NCI-H1417 treated with DMSO at 0.1 percent for 48 hours (cell line): ENCODE measurements around the gene BRD9.
"Not testable (repeated sequence)": the region's sequence is repeated elsewhere in the genome, so short reads cannot be mapped to it uniquely, and the experiment has no call there.

Experiments
- DNase-seq: peaks from one replicate; lab custom pipeline; 2025; lab: John Stamatoyannopoulos, UW

Gene BRD9

DNA sequence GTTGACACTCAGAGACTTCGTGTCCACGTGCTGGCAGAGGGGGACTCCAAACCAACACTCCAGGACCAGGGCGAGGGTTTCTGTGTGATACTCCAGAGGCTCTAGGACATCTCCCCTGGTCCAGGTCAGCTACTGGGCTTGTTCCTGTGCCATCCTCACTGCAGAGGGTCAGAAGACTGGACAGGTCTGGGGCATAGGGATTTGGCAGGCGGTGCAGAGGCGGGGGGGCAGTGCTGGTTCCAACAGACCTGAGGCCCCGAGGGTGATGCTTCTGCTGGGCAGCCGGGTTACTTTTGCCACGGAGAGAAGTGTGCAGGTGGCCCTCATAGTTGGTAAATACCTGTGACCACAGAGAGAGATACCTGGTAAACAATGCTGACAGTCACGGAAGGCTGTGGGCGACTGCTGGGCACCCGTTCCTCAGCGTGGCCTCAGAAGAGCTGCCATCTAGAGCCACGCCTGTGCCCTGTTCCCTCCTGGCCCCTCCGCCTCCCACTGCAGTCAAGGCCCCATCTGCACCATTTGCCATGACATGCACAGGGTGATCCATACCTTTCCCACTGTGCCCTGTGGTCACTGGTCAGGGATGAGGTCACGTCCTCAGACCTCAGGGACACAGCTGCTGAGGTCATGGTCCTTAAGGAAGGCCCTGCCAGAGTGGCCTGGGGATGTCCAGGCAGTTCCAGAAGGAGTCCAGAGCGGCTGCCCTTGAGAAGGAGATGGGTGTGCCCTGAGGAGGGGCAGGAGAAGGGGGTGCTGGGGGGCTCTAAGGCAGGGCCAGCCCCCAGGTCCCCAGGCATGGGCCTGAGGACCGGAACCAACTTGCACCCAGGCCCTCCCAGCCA lies 30.1 kb upstream of the BRD9 start:
- no peak for DNase-seq

DNA sequence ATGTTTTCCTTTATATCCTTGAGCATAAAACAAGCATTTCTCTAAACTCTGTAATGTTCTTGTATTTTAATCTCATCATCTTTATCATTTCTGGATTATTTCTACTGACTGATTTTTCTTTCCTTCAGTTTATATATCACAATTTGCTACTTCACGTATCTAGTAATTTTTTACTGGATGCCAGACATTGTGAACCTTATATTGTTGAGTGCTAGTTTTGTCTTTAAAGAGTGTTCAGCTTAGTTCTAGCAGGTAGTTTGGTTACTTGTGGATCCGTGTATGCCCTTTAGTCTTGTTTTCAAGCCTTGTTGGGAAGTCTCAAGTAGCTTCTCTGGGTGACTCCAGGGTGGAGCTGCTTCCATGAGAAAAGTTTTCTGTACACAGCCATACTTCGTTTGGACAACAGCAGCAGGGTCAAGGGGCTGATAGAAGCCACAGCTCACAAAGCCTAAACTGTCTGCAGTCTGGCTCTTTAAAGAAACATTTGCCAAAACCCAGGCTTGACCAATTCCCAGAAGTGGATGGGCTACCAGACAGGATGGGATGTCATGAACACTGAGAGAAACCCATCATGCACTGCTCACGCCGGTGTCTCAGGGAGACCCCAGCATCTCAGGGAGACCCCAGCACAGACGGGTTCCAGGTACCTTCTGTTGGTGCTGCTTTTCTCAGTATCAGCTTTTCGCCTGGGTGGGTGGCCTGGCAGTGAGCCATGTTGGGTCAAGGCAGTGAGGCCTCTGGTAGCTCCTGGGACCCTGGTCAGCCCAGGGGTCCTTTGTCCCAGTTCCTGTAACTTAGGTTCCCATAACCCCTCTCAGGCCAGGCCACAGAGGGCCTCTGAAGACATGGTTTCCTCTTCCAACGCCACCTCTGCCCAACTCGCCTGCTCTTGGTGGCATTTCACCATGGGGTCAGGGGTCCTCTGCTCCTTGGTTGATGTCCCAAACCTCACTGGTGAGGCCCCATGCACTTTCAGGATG lies 29.1 kb upstream of the BRD9 start:
- no peak for DNase-seq

DNA sequence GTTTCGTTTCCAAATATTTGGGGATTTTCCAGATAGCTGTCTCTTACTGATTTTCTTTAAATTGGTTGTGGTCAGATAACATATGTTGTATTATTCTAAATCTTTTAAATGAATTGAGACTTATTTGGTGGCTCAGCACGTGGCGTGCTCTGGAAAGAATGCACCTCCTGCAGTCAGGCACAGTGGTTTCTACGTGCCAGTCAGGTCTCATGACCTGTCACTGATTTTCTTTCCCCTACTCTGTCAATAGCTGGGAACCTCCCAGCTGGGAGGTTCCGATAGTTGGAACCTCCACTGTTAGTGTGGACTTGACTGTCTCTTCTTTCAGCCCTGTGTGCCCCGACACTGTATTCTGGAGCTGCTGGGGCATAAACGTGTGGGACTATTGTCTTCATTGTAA lies 27.7 kb upstream of the BRD9 start:
- DNase-seq: no peak

DNA sequence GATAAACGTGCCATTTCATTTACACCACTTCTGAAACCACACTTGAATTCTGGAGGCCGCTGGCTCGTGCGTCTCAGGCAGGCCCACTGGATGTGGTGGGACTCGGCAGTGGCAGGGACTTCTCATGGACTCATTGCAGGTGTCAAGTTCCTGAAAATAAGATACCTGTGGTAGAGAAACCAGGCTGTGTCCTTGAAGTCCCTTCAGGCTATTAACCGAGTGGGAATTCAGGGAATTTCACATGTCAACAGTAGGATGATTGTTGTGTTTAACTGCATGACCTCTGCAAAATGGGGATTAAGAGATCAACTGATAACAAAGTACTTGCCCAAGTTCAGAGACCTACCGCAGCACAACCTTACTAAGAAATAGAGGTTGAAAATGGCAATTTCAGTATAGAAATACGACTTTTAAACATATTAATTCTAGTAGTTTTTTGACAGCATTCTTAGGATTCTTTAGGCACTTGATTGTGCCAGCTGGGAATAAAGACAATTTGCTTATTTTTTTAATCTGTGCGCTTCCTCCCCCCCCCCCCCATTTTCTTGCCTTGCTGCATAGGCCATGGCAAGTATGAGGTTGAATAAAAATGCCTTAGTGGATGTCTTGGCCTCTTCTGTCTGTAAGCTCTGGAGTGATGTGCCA lies 26.9 kb upstream of the BRD9 start:
- no peak for DNase-seq

DNA sequence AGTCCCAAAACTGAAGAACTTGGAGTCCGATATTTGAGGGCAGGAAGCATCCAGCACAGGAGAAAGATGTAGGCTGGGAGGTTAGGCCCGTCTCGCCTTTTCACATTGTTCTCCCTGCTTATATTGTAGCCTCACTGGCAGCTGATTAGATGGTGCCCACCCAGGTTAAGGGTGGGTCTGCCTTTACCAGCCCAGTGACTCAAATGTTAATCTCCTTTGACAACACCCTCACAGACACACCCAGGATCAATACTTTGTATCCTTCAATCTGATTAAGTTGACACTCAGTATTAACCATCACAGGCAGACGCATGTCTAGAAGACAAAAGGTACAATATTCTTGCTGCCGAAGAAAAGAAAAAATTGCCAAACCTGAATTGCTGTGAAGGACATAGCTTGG lies 26.1 kb upstream of the BRD9 start:
- not testable (repeated sequence) for DNase-seq

DNA sequence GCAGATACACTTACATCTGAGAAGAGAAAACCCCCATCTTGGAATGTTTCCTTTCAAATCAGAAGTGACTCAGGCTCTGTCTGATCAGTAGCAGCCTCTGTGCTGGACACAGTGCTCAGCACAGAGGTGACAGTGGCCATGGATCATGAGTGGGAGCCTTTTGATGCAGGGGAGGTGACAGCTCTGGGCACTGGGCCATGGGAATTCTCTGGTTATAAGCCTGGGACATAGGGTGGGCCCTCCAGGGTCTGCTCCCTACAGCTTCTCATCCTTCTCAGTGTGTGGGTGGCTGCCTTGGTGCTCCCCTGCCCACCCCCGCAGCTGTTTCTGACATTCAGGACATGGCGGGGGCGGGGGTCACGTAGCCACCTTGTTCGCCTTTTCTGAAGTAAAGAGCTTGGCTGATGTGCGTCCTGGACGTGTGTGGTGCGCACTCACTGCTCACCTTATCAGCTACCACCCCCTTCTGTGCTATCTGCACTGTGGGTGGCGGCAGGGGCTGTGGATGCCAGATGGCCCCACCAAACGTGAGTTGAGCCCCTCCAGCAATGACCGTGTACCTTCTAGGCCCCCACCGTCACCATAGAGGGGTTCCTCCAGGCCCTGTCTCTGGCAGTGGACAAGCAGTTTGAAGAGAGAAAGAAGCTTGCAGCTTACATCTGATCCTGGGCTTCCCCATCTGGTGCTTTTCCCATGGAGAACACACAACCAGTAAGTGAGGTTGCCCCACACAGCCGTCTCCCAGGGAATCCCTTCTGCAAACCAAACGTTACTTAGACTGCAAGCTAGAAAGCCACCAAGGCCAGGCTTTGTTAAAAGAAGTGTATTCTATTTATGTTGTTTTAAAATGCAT lies 24.1 kb upstream of the BRD9 start:
- no peak for DNase-seq

- no peak for DNase-seq
Measured at GRCh38 chr5:915946-916345, 23.3 kb upstream of the BRD9 start.

GRCh38 chr5:915346-915745 lies 22.7 kb upstream of the BRD9 start:
- DNase-seq: not testable (repeated sequence)

- no peak for DNase-seq
Measured at GRCh38 chr5:914612-915011, 22.0 kb upstream of the BRD9 start.

DNA sequence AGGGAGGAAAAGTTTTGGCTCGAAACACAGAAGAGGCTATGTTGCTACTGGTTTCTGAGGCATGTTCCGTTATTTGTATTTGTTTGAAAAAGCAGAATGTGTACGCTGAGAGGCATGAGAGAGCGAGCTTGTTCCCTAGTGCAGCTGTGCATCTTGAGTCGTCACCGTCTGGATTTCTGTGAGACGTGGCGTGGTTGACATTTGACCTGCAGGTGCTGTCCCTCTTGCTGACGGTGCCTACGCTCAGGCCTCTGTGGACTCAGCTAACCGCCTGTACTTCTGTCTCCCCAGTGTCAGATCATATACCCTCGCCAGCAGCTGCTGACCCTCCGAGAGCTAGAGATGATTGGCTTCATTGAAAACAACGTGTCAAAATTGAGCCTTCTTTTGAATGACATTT lies 21.6 kb upstream of the BRD9 start:
- no peak for DNase-seq

DNA sequence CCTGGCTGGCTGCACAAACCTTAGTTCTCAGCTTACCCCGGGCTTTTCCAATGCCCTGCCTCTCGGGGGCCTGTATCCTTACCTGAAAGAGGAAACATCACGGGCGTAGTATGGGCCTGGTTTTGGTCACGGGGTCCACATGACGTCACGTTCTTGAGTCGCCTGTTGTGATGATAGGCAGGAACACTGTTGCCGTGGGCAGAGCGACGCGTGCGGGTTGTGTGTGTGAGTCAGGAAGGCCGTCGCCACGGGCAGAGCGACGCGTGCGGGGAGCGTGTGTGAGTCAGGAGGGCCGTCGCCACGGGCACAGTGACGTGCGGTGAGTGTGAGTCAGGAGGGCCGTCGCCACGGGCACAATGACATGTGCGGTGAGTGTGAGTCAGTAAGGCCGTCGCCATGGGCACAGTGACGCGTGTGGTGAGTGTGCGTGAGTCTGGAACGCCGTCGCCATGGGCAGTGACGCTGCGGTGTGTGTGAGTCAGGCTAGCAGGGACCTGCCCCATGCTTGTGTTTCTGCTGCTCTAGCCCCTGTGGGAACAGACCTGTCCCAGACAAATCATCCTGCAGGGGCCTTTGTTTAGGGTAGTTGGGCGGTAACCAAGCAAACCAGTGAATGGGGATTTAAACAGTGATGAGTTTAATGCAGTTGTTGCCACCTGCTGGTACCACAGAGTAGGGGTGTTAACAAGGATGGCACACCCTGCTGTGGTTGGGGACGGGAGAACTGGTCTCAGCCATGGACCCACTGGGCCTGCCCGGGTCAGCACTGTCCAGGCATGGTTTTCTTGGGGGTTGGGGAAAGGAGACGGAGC lies 19.9 kb upstream of the BRD9 start:
- DNase-seq: peak; percentile 63

- DNase-seq: no peak
Measured at GRCh38 chr5:911601-912000, 19.0 kb upstream of the BRD9 start.

DNA sequence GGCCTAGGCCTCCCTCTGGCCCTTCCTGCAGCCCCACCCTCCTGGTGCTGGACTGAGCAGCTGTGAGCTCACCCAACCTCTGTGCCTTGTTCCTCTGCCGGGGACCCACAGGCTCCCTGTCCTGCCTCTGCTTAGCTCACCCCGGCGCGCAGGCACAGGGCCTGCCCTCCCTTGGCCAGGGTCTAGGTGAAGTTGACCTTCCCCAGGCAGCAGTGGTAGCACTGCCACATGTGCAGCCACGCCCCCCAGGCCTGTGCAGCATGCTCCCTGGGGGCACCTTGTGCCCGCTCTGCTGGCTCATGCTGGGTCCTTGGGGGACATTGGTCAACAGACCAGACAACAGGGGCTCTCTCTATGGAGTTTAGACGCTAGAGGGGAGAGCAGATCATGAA lies 18.2 kb upstream of the BRD9 start:
- no peak for DNase-seq

DNA sequence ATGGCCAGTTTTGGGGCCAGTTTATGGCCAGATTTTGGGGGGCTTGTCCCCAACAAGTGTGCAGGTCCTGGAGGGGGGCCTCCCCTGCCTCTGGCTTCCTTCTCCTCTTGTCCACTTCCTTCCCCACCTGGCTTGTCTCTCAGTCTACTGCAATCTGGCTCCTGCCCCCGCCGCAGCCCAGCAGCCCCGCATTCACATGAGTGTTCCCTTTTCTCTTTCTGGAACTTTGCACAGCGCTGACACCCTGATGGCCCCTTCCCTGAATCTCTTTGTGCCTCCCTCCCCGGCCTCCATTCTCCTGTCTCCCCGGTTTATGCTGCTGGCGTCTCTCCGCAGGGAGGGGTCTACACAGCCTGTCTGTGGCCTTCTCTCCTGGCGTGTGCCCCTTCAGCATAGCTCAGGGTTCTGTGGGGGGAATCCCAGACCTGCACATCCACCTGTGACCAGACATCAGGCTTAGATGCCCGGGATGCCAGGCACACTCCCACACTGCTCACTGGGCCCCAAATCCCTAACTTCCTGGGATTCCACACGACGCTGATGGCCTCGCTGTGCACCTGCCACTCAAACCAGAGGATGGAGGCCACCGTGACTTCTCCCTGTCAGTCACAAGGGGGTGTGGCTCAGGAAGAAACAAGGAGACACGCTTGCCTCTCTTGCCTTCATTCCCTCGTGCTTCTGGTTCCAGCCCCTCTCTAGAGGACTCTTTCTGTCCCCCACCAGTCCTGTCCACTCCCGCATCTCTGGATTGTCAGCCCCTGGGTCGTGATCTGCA lies 17.6 kb upstream of the BRD9 start:
- no peak for DNase-seq

DNA sequence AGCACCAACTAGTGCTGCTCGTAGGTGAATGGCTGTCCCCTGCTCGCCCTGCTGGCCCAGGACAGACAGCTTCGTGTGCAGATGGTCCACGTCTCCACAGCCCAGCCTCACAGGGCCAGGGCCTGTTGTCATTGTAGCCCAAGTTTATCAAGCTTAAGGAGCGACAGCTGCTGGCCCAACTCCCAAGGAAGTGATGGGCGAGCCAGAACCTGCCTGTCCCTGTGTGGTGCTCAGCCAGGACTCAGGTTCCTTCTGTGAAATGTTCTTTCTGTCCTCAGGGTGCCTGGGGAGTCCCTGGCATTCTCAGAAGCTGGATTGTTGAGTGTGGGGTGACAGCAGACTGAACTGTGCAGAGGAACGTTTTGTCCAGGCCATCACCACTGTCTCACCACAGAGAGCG lies 16.5 kb upstream of the BRD9 start:
- DNase-seq: no peak

GRCh38 chr5:908172-908571 lies 15.6 kb upstream of the BRD9 start:
- DNase-seq: no peak

- DNase-seq: no peak
Measured at GRCh38 chr5:907366-907910, 14.8 kb upstream of the BRD9 start.

- DNase-seq: no peak
Measured at GRCh38 chr5:905139-905642, 12.6 kb upstream of the BRD9 start.

DNA sequence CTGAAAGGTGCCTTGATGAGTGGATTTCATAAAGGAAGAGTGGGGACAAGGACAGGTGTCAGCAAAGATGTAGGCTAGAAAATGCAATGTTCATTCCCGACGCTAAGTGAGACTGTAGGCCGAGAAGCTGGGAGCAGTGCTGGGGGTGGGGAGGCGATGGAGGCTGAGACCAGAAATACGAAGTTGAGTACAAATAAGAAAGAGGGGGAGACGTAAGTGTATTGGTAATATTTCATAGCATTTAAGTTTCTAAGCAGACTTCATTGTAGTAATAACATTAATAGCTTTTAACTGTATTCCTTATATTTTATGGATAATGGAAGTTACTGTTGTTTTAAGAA lies 11.1 kb upstream of the BRD9 start:
- no peak for DNase-seq
